Stomach (tissue), 4 donors: Measurements from ENCODE around the gene TYW3.

ENCODE experiments used
- EP300 ChIP-seq: sonication (generic); formaldehyde crosslinking; IDR thresholded peaks from one replicate; pipeline ENCODE4 v1.6.1; 2017; ENCODE audit warnings: antibody characterized with exemption
- POLR2A ChIP-seq, 4 donors: fragments of 450-650 bp; IDR thresholded peaks; one replicate each; pipeline ENCODE4 v1.6.1; 2016; ENCODE audit warnings: antibody characterized with exemption in 4 of 4, control low read depth in 2 of 4, mild to moderate bottlenecking in 1 of 4, moderate library complexity in 1 of 4
- POLR2AphosphoS5 ChIP-seq, 3 donors: sonication (generic); formaldehyde crosslinking; IDR thresholded peaks; one replicate each; pipeline ENCODE4 v1.6.1; 2016; ENCODE audit warnings: antibody characterized with exemption in 3 of 3
- TF ChIP-seq, protein P1 (sequence below), 7 experiments: fragments of 450-650 bp in 4 of 7; fragments of 200-600 bp in 3 of 7; sonication (generic) in 3 of 7; IDR thresholded peaks; one replicate each; pipeline ENCODE4 v1.5.1; 2016 to 2019; ENCODE audit warnings: antibody characterized with exemption in 7 of 7, control low read depth in 2 of 7, mild to moderate bottlenecking in 1 of 7

DNA sequence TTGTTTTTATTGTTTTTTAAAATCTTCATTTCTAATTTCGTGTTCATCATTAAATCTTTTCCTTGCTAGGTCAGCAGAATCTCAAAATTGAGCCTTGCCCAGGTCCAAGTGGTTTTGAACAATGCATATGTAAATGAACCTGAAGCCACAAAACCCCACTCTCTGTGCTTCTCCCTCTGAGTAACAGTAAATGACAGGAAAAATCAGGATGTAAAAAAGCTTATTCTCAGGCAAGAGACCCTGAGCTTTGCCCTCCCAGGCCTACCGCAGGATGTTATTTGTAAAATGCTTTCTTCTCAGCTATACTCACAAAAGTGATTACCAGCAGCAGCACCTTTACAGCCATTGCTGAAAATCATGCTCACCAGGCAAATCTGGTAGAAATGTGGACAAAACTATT lies 47.6 kb downstream of the TYW3 start:
- TF ChIP-seq, protein P1, sequence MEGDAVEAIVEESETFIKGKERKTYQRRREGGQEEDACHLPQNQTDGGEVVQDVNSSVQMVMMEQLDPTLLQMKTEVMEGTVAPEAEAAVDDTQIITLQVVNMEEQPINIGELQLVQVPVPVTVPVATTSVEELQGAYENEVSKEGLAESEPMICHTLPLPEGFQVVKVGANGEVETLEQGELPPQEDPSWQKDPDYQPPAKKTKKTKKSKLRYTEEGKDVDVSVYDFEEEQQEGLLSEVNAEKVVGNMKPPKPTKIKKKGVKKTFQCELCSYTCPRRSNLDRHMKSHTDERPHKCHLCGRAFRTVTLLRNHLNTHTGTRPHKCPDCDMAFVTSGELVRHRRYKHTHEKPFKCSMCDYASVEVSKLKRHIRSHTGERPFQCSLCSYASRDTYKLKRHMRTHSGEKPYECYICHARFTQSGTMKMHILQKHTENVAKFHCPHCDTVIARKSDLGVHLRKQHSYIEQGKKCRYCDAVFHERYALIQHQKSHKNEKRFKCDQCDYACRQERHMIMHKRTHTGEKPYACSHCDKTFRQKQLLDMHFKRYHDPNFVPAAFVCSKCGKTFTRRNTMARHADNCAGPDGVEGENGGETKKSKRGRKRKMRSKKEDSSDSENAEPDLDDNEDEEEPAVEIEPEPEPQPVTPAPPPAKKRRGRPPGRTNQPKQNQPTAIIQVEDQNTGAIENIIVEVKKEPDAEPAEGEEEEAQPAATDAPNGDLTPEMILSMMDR (IDR thresholded peaks at IDR 0.05) = no peak
- TF ChIP-seq POLR2A (IDR thresholded peaks at IDR 0.05) (no peak), POLR2AphosphoS5 (IDR thresholded peaks at IDR 0.05) (no peak), EP300 (no peak)
